ENCODE results near the gene FOXL1.
A peak's percentile ranks its signal among the peaks of the same experiment; 100 is the strongest.

The FOXL1 gene

DNA sequence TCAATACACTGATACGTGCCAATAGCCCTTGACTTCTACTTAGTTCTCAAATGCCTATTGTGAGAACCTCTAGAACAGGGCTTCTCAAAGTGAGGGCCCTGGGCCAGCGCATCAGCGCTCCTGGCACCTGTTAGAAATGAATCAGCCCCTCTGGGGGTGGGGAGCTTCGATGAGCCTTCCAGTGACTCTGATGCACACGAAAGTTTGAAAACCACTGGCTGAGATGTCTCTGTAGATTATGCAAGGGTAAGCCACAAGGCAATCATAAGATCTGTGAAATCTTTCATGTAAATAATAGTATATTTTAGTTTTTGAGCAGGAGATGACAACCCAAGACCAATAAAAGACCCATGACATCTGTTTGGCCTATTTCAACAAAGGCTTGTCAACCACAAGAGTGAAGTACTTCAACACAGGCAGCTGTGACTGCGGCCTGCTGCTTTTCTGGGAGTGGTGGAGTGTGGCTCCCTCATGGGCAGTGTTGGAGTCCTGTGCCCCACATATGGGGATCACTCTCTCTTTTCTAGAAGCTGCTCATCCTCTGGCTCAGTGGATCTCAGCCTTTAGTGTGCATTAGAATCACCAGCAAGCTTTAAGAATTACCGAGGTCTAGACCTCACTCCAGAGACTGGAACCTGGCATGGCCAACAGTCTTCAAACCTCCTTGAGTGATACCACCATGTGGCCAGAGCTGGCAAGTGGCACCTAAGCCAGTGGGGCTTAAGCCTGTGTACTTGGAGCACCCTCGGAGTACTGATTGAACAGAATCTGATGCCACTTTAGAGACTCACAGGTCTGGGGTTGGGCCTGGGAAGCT lies 29.1 kb upstream of the FOXL1 start:
- DNase-seq (ENCODE audit: low read depth) = no peak

DNA sequence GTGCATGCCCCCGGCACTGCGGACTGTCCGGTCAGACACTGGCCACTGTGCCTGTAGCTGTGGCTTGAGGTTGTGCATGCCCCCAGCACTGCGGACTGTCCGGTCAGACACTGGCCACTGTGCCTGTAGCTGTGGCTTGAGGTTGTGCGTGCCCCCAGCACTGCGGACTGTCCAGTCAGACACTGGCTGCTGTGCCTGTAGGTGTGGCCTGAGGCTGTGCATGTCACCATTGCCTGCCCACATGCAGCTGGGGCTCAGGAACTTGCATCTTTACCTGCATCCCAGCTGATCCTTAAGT lies 28.5 kb upstream of the FOXL1 start:
- DNase-seq (ENCODE audit: low read depth) = no peak

DNA sequence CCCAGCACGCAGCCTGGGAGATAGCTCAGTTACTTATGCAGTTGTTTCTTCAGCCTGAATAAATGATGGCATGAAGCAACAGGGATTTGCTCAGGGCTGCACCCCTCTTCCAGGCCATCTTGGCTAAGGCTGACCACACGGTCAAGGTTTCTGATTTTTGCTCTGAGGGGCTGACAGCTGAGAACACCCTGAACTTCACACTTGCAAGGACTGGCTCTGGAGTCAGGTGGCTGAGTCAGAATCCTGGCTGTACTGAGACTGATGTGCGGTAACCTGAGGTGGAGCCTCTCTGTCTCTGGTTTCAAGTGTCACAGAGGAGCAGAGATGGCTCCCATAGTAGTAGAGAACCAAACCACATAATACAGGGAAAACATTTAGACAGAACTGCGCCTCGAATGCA lies 28.1 kb upstream of the FOXL1 start:
- DNase-seq (ENCODE audit: low read depth) = no peak

DNA sequence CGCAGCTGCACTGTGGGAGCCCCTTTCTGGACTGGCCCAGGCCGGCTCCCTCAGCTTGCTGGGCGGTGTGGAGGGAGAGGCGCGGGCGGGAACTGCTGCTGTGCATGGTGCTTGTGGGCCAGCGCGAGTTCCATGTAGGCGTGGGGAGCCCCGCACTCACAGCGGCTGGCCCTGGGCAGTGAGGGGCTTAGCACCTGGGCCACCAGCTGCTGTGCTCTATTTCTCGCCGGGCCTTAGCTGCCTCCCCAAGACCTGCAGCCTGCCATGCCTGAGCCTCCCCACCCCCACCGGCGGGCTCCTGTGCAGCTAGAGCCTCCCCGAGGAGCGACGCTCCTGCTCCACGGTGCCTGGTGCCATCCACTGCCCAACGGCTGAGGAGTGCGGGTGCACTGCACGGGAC lies 25.0 kb upstream of the FOXL1 start:
- no peak for DNase-seq (ENCODE audit: low read depth)

DNA sequence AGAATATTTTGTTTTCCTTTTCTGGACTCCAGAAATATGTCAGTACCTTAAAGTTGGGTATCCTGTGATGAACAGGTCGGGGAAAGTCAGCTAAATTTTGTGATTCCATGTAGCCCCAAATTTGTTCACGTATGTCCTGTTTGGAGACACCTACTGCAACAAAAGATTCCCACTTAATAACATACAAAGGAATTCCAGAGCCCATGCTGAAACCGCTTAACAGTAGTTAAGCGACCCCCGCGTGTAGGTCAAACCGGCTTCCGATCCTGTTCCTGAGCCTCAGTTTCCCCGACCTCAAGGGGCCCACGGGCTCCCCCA lies 23.8 kb upstream of the FOXL1 start:
- no peak for DNase-seq (ENCODE audit: low read depth)

DNA sequence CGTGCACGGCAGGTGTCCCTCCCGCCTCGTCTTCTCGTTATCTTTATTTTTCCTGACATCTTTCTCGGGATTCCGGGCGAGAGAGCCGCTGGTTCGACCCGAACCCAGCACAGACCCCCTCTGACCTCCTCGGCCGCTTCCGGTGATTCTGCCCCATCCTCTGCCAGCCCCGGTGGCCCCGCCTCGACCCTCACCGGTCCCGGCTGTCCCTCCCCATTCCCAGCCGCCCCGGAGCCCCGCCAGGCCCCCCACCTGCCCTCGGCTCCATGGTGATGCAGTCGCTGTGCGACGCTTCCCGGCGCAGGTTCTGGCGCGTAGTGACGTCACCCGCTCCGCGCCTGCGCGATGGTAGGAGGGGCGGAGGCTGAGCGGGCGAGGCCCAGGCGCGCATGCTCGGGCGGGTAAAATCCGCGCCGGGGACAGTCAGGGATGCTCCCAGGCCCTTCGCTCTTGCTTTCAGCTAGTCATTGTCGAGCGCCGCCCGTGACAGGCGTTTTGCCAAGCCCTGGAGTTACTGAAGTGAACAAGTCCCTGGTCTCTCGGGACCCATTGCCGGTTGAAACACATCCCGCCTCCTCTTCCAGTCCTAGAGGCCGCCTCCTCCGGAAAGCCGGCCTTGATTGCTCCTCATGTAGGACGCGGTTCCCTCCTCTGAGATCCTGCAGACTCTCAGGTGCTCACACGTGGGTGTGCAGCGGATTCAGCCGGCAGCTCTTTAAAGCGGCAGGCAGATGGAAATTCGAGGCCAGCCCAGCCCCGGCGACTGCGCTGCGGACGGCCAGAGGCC lies 23.2 kb upstream of the FOXL1 start, which contains the start of gene MTHFSD:
MTHFSD (minus strand) TSS at position 319 of the 787 bp plus-strand sequence; CDS start at position 268, 51 bp downstream.
- DNase-seq (ENCODE audit: low read depth) = peak; percentile 95

DNA sequence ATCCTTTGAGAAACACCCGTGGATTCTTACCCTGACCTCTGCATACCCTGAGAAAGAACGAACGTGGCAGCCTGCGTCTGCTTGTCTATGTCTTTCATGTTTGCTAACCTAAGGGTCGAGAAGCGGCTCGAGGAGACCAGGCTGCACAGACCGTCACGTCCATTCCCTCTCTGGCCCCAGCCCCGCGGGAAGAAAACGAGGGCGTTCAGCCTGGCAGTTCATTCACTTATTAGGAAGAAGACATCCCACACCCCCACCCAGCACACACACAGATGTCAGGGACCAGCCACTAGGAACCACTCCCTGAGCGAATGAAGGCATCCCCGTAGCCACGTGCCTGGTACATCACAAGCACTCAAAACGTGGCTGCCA lies 22.7 kb upstream of the FOXL1 start:
- no peak for DNase-seq (ENCODE audit: low read depth)

DNA sequence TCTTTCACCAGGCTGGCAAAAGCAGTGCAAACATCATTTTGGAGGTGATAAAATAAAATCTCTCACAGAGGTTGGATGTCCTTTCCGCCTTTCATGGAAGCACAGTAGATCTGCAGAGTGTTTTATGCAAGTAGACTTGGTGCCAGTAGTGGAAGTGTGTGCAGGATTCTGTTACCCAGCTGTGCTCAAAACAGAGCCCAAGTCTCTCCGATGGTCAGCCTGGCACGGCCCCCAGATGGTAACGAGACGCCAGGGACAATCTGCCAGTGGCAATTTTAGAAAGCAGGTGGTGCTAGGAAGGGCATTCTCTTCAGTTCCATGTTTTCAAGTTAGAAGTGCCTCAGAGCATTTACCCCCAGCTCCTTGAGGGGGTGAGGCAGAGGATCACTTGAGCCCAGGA lies 21.8 kb upstream of the FOXL1 start:
- no peak for DNase-seq (ENCODE audit: low read depth)

DNA sequence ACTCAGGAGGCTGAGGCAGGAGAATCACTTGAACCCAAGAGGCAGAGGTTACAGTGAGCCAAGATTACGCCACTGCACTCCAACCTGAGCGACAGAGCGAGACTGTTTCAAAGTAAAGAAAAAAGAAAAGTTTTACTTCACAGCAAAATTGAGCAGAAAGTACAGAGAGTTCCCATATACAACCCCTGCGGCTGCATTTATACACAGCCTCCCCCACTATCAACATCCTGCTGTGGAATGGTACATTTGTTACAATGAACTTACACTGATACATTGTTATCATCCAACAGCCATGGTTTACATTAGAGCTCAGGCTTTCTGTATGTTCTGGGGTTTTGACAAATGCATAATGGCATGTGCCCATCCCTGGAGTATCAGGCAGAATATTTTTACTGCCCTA lies 20.8 kb upstream of the FOXL1 start:
- DNase-seq (ENCODE audit: low read depth) = no peak

DNA sequence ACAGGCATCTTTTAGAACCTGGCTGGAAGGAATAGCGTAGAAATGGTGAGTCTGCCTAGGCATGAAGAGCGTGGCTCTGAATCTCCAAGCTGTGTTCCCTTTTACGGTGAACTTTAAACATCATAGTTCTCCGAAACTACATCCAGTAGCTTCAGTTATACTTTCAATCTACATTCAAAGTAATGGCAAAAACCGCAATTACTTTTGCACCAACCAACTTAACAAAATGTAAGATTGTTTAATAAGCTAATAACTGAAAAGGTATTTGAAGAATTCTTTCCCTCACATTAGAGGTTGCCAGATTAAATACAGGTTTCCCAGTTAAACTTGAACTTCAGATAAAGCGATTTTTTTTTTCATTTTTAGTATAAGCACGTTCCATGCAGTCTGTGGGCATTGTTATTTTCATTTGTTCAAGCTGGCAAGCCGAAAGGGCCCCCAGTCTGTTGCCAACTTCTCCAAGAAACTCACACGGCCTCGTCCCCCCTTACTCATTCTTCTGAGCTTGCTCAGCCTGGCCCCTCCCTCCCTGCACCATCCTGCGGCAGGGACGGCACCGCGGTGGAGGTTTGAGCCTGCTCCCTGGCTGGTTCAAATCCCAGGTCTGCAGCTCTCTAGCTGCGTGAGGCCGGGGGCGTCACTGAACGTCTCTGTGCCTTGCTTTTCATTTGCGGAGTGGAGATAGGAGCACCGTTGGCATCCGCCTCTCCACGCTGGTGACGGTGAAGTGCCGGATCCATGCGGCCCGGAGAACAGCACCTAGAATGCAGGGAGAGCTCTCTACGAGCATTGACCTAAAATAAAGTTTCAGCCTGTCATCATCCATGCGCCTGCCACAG lies 19.8 kb upstream of the FOXL1 start:
- no peak for DNase-seq (ENCODE audit: low read depth)

DNA sequence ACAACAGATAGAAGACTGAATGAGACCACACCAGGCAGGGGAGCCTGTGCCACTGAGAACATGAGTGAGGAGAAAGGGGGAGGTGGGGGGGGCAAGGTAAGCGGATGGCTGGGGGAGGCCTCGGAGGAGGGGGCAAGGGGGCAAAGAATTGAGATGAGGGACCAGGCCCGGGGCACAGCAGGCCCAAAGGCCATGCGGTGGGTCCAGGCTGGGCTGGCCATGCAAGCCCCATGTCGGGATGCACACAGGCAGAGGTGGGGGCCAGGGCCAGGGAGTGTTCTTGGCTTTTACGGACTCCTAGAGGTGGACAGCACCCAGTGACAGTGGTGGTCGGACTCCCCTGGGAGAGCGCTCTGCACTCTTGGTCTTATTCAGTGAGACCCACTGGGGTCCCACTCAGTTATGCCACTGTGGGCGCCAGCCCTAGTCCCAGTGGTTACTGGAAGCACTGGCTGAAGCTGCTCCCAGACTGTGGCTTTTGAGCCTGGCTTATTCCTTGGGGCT lies 18.5 kb upstream of the FOXL1 start:
- no peak for DNase-seq (ENCODE audit: low read depth)

DNA sequence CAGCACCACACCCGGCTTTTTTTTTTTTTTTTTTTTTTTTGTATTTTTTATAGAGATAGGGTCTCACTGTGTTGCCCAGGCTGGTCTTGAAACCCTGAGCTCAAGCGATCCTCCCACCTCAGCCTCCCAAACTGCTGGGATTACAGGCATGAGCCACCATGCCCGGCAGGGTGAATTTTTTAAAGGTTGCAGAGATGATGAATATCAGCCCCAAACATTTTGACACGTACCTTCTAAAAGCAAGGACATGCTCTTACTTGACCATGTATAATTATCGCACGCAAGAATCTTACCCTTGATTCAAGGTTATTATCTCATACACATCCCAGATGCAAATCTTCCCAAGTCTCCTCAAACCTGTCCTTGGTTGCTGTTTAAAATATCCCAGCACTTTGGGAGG lies 16.0 kb upstream of the FOXL1 start:
- no peak for DNase-seq (ENCODE audit: low read depth)

DNA sequence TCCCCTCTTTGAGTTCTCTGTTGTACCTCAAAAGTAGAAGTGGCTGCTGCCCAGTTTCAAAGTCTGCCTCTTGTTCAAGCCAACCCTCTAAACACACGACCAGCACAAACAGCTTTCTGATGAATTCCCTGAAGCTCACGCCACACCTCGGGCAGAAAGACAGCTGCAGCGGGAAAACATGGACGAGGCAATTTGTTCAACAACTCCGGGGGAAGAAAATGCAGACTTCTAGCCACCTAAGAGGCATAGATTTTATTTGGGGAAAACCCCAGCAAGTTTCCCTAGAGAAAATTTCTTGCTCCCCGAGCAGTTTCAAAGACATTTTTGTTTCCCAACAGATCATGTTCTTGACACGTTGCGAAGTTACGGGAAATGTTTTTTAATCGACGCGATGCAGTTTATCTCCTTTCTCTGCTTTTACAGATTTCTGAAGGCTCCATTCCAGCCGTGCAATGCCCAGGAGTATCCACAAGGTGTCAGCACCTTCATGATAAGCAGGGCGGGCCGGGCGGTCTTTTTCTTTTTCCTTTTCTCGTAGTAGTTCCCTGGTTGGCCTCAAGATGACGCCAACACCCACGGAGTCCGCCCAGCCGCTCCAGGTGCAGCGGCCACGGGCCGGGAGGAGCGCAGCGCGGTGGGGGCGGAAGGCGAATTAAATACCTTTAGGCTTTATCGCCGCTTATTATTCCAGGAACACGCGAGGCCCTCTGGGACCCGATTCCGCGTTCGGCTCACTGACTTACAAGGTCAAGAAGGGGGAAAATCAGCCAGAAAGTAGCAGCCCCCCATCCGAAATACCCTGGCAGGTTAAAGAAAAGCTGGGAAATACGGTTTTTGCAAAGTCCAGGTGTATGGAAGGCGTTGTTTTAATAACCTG lies 14.6 kb upstream of the FOXL1 start:
- DNase-seq (ENCODE audit: low read depth) = peak; percentile 84

DNA sequence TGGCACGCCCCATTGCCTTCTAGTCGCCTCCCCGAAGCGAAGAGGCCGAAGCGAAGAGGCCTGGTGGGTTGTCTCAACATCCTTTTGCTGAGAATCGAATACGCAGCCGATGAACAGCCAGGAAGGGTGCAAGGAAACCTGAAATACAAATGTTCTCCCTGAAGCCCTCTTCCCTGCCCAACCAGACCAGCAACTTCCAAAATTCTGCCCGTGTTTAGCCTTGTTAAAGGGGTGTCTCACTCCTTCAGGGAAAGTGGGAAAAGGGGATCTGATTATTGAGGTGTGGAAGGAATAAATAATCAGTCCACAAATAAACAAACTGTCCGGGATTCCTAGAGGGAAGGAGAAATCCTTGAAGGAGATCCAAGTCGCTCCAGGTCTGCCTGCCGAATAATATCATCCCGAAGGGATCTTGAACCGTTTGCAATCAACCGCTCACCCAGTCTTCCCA lies 13.1 kb upstream of the FOXL1 start:
- DNase-seq (ENCODE audit: low read depth) = no peak

DNA sequence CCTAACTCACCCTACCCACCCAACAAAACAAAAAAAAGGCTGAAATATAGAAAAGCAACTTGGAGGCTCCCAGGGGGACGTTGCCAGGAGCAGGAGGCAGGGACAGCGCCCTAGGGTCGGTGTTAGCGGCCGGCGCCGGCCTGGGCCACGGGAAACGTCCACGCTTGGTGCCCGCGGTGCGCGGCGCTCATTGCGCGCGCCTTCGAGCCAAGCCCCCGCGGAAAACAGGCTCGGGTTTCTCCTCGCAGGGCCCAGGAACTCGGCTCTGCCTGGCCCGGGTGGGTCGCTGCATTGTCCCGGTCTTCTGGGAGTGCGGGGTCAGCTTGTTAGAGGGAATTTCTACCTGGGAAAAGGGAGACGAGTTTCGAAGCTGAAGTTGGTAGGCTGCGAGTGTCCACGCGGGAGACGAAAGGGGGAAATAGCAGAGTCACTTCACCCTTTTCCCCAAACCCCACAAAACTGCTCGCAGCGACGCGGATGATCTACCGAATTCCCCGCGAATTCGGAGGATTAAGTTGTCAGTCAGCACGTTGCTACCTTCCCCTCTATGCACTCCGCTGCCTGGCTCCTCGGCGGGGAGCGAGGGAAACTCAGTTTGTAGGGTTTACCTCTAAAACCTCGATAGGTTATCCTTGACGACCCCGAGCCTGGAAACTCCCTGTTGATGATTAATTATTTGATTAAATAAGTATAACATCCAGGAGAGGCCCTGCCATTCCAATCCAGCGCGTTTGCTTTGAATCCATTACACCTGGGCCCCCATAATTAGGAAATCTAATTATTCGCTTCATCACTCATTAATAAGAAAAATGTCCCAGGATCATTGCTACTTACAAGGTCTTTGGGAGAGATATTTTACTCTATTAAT lies 12.5 kb upstream of the FOXL1 start:
- DNase-seq (ENCODE audit: low read depth) = no peak

DNA sequence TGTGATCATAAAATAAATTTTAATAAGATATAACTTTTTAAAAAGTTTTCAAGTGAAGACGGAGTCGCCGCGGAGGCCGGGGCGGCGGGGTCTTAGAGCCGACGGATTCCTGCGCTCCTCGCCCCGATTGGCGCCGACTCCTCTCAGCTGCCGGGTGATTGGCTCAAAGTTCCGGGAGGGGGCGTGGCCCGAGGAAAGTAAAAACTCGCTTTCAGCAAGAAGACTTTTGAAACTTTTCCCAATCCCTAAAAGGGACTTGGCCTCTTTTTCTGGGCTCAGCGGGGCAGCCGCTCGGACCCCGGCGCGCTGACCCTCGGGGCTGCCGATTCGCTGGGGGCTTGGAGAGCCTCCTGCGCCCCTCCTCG lies 11.8 kb upstream of the FOXL1 start, which contains the start of gene FOXC2:
FOXC2 (plus strand) TSS at position 229 of the 365 bp plus-strand sequence. CDS start 507 bp downstream, outside the sequence.
- DNase-seq (ENCODE audit: low read depth) = peak; percentile 42

DNA sequence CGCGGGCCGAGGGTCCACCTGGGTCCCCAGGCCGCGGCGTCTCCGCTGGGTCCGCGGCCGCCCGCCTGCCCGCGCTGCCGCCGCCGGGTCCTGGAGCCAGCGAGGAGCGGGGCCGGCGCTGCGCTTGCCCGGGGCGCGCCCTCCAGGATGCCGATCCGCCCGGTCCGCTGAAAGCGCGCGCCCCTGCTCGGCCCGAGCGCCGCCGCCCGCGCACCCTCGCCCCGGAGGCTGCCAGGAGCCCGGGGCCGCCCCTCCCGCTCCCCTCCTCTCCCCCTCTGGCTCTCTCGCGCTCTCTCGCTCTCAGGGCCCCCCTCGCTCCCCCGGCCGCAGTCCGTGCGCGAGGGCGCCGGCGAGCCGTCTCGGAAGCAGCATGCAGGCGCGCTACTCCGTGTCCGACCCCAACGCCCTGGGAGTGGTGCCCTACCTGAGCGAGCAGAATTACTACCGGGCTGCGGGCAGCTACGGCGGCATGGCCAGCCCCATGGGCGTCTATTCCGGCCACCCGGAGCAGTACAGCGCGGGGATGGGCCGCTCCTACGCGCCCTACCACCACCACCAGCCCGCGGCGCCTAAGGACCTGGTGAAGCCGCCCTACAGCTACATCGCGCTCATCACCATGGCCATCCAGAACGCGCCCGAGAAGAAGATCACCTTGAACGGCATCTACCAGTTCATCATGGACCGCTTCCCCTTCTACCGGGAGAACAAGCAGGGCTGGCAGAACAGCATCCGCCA lies 11.2 kb upstream of the FOXL1 start:
- no peak for DNase-seq (ENCODE audit: low read depth)

DNA sequence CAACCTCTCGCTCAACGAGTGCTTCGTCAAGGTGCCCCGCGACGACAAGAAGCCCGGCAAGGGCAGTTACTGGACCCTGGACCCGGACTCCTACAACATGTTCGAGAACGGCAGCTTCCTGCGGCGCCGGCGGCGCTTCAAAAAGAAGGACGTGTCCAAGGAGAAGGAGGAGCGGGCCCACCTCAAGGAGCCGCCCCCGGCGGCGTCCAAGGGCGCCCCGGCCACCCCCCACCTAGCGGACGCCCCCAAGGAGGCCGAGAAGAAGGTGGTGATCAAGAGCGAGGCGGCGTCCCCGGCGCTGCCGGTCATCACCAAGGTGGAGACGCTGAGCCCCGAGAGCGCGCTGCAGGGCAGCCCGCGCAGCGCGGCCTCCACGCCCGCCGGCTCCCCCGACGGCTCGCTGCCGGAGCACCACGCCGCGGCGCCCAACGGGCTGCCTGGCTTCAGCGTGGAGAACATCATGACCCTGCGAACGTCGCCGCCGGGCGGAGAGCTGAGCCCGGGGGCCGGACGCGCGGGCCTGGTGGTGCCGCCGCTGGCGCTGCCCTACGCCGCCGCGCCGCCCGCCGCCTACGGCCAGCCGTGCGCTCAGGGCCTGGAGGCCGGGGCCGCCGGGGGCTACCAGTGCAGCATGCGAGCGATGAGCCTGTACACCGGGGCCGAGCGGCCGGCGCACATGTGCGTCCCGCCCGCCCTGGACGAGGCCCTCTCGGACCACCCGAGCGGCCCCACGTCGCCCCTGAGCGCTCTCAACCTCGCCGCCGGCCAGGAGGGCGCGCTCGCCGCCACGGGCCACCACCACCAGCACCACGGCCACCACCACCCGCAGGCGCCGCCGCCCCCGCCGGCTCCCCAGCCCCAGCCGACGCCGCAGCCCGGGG lies 10.4 kb upstream of the FOXL1 start:
- DNase-seq (ENCODE audit: low read depth) = no peak

Data from activated T-cell treated with anti-CD3 and anti-CD28 coated beads for 24 hours (primary cell).